Activated T-cell treated with anti-CD3 and anti-CD28 coated beads for 48 hours (primary cell): ENCODE data around the gene FGD5.
"Not testable (repeated sequence)": the region's sequence is repeated elsewhere in the genome, so short reads cannot be mapped to it uniquely, and the experiment has no call there.

Experiments
- DNase-seq: peaks from one replicate; pipeline ENCODE4 v3.0.0-alpha.2; 2020; ENCODE audit warnings: low read depth

FGD5 gene

GRCh38 chr3:14804835-14805780 is 13.7 kb upstream of the FGD5 start:
- no peak for DNase-seq

GRCh38 chr3:14805961-14806537 is 12.7 kb upstream of the FGD5 start:
- no peak for DNase-seq

- no peak for DNase-seq
Observed at GRCh38 chr3:14806641-14807263, 12.0 kb upstream of the FGD5 start.

- DNase-seq: no peak
Observed at GRCh38 chr3:14808025-14808424, 10.7 kb upstream of the FGD5 start.

- no peak for DNase-seq
Observed at GRCh38 chr3:14808502-14809266, 10.1 kb upstream of the FGD5 start.

- not testable (repeated sequence) for DNase-seq
Observed at GRCh38 chr3:14809611-14810010, 9.2 kb upstream of the FGD5 start.

- no peak for DNase-seq
Observed at GRCh38 chr3:14810070-14810791, 8.5 kb upstream of the FGD5 start.

GRCh38 chr3:14810801-14811661 is 7.7 kb upstream of the FGD5 start:
- no peak for DNase-seq

GRCh38 chr3:14811684-14812083 is 7.1 kb upstream of the FGD5 start:
- no peak for DNase-seq

GRCh38 chr3:14812196-14812790 is 6.5 kb upstream of the FGD5 start:
- no peak for DNase-seq

- DNase-seq: no peak
Observed at GRCh38 chr3:14814411-14814871, 4.3 kb upstream of the FGD5 start.

- no peak for DNase-seq
Observed at GRCh38 chr3:14816359-14816758, 2.4 kb upstream of the FGD5 start.

- DNase-seq: no peak
Observed at GRCh38 chr3:14819671-14820070, 909 bp downstream of the FGD5 start.

GRCh38 chr3:14820156-14820555 is 1.4 kb downstream of the FGD5 start:
- no peak for DNase-seq

- DNase-seq: no peak
Observed at GRCh38 chr3:14821151-14821550, 2.4 kb downstream of the FGD5 start.

GRCh38 chr3:14822134-14822533 is 3.4 kb downstream of the FGD5 start:
- no peak for DNase-seq

- DNase-seq: no peak
Observed at GRCh38 chr3:14822670-14823390, 4.1 kb downstream of the FGD5 start.

GRCh38 chr3:14823393-14823792 is 4.6 kb downstream of the FGD5 start:
- no peak for DNase-seq

GRCh38 chr3:14823910-14824629 is 5.3 kb downstream of the FGD5 start:
- DNase-seq: no peak
